Cardiac fibroblast (primary cell): ENCODE data around the gene DZANK1.

Experiments
- DNase-seq, 2 donors: peaks; one replicate each; pipeline versions ENCODE4 v3.0.0 to v3.0.0-alpha.2; 2010; ENCODE audit warnings: low read depth in 2 of 2
- H3K4me3 ChIP-seq, 2 donors: replicated peaks in 1 of 2; 1 replicate in 1 of 2; 2 replicates in 1 of 2; pipeline ENCODE4 v1.5.1; 2011; ENCODE audit warnings: low read depth in 2 of 2, low read length in 2 of 2, mild to moderate bottlenecking in 2 of 2, moderate library complexity in 1 of 2
- TF ChIP-seq, protein P1 (sequence below): IDR thresholded peaks from one replicate; pipeline ENCODE4 v1.5.1; 2011; ENCODE audit warnings: low read depth, mild to moderate bottlenecking, low read length, inconsistent platforms

Gene DZANK1

DNA sequence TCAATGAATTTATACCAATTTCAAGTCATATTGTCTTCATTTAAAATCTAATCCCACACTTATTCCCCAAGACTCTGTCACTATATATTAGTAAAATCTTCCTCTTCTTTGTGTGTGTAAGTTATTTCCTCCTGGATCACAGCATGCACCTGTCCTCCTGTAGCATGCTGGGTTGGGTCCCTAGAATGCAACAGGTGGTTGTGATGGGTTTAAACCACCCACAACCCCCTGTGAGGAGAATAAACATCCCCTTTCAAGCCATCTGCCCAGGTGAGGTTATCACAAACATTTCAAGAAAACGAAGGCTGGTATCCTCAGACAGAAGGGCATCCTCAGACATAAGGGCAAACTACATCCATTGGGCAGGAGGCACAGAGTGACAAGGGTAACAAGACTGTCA, 26.4 kb downstream of the DZANK1 start:
- DNase-seq, result no peak
- TF ChIP-seq, protein P1, sequence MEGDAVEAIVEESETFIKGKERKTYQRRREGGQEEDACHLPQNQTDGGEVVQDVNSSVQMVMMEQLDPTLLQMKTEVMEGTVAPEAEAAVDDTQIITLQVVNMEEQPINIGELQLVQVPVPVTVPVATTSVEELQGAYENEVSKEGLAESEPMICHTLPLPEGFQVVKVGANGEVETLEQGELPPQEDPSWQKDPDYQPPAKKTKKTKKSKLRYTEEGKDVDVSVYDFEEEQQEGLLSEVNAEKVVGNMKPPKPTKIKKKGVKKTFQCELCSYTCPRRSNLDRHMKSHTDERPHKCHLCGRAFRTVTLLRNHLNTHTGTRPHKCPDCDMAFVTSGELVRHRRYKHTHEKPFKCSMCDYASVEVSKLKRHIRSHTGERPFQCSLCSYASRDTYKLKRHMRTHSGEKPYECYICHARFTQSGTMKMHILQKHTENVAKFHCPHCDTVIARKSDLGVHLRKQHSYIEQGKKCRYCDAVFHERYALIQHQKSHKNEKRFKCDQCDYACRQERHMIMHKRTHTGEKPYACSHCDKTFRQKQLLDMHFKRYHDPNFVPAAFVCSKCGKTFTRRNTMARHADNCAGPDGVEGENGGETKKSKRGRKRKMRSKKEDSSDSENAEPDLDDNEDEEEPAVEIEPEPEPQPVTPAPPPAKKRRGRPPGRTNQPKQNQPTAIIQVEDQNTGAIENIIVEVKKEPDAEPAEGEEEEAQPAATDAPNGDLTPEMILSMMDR, result no peak
- H3K4me3 ChIP-seq, result no peak overlapping the region

DNA sequence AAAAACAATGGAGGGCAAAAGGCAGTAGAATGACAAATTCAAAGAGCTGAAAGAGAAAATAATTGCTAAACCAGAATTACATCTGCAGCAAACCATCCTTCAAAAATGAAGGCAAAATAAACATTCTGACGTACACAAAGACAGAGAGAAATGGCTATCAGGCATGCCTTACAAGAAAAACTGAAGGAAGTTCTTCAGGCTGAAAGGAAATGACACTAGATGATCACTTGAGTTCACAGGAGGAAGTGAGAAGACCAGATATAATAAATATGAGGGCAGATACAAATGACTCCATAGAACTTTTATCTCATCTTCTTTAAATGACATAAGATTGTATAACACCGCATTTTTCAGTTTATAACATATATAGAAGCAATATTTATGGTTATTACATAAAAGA, 30.0 kb downstream of the DZANK1 start:
- TF ChIP-seq, protein P1, result no peak
- H3K4me3 ChIP-seq, result no peak overlapping the region
- DNase-seq, result no peak

DNA sequence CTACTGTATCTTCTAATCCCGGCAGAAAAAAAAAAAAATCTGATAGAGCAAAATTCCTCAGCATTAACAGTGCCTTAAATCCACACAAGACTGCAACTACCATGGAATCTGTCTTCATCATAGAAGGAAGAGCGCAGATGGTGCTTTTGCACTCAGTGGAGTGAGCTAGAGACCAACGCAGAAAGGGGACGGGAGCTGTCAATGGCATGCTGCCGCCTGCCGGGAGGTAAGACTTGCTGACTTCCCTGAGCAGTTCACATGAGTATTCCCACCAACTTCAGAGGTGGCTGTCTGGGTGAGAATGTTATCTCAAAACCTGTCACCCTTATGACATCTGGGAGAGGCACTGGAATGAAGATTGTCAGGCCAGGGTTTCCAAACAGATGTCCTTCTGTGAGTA, 35.6 kb downstream of the DZANK1 start:
- TF ChIP-seq, protein P1, result no peak
- peak in 1 of 2 donors; percentile 5 for DNase-seq
- no peak overlapping the region for H3K4me3 ChIP-seq

DNA sequence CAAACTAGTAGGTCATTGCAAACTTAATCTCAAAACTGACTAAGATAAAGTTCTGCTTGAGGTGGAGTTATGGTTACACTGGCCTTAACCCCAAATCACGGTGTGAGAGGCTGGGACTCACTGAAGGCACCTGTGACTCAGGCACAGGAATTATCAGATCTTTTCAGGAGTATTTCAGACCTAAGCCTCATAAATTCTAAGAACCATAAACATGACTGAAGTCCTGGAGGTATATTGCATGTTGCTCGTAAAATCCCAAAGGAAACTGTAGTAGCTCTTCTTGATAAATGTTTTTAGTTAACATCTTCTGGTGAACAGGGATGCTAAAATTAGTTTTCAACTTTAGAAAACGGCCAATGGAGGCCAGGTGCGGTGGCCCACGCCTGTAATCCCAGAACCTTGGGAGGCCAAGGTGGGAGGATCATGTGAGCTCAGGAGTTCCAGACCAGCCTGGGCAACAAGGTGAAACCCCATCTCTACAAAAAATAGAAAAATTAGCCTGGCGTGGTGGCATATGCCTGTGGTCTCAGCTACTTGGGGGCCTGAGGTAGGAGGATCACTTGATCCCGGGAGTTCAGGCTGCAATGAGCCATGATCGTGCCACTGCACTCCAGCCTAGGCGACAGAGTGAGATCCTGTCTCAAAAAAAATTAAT, 36.5 kb downstream of the DZANK1 start:
- H3K4me3 ChIP-seq, result no peak overlapping the region
- DNase-seq, result no peak
- TF ChIP-seq, protein P1, result no peak

DNA sequence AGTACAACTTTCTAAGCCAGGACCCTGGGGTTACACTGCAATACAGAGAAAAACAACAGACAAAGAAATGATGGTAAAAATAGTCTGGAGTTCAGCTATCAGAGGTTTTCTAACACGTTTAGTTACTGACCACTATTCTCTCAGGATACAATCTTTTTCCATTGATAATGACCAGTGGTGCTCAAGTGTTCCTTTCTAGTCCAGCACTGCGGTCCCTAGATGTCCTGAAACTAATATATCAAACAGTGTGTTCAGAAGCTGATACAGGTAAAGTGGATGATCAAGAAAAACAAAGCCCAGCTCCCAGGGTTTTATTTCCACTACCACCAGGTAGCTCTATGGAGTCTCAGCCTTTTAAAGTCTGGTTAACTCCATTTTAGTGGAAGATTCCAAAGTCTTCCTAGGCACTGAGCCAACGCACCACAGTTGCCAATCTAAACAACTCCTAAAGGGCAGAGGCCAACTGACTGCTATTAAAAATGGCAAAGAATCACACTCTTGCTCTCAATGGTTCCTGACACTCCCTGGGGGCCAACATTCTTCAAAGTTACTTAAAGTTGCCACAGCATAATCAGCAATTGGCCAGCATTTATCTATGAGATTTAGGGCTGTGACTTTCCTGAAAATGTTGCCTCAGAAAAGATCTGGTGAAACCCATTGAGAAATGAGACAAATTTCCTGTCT, 38.2 kb downstream of the DZANK1 start:
- TF ChIP-seq, protein P1, result no peak
- DNase-seq, result peak; percentile 48 to 80
- no peak overlapping the region for H3K4me3 ChIP-seq

DNA sequence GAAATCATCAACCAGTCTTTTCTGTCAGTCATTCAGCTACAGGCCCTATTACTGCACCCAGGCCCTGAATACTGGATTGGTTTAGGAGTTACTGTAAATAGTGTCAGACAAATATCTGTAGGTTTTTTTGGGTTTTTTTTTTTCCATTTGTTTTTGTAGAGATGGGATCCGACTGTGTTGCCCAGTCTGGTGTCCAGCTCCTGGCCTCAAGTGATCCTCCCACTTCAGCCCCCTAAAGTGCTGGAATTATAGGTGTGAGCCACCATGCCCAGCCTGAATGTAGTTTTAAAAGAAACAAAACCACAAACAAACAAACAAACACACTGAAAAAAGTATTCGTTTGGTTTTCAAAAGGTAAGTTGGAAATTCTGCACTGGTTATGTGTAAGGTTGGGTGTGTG, 39.6 kb downstream of the DZANK1 start:
- TF ChIP-seq, protein P1, result no peak
- DNase-seq, result no peak
- no peak overlapping the region for H3K4me3 ChIP-seq

DNA sequence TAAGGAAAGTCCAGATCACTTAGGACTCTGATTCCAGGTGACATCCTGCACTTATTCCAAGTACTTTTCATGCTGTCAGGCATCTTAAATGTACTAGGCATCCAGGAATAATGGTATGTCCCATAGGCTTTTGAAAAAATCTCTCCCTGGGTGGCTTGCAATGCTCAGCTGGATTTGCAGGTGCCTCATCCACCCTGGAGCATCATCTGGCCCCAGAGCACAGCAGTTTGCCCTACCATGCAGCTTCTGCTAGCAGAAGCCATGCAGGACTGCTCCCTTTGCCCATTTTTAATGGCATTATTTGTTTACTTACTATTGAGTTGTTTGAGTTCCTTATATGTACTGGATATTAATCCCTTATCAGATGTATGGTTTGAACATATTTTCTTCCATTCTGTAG, 45.2 kb downstream of the DZANK1 start:
- DNase-seq, result no peak
- no peak overlapping the region for H3K4me3 ChIP-seq

More for the DNA sequence above, 45.2 kb downstream of the DZANK1 start:
- TF ChIP-seq, protein P1, result no peak
